Transverse colon (tissue), 4 donors: Measurements from ENCODE around the gene CDK18.

Experiments
- POLR2AphosphoS5 ChIP-seq, 3 donors: sonication (generic); formaldehyde crosslinking; IDR thresholded peaks; one replicate each; pipeline ENCODE4 v1.6.1; 2016; ENCODE audit warnings: antibody characterized with exemption in 3 of 3
- TF ChIP-seq, protein P1 (sequence below), 5 experiments: fragments of 200-600 bp in 3 of 5; fragments of 450-650 bp in 2 of 5; sonication (generic) in 3 of 5; IDR thresholded peaks; 1 replicate in 2 of 5; 2 replicates in 3 of 5; pipeline ENCODE4 v1.5.1; 2016 to 2017; ENCODE audit warnings: antibody characterized with exemption in 5 of 5, inconsistent platforms in 3 of 5, mild to moderate bottlenecking in 2 of 5, moderate library complexity in 1 of 5

DNA sequence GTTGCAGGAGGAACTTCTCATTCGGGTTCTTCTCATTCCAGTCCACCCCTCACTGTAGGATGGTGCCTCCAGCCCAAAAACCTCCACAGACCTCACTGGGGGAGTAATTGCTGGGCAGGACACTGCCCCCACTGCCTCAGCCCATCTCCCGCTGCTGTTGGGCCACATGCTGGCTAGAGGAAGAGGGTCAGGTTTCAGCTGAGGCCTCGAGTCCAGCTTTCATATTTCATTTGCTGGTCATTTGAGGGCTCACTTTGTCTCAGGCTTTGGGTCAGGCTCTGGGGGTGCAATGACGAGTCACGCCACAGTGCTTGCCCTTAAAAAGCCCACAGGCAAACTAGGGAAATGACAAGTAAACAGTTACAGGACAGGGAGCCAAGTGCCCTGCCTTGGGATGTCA, 9.3 kb downstream of the CDK18 start:
- TF ChIP-seq, protein P1, sequence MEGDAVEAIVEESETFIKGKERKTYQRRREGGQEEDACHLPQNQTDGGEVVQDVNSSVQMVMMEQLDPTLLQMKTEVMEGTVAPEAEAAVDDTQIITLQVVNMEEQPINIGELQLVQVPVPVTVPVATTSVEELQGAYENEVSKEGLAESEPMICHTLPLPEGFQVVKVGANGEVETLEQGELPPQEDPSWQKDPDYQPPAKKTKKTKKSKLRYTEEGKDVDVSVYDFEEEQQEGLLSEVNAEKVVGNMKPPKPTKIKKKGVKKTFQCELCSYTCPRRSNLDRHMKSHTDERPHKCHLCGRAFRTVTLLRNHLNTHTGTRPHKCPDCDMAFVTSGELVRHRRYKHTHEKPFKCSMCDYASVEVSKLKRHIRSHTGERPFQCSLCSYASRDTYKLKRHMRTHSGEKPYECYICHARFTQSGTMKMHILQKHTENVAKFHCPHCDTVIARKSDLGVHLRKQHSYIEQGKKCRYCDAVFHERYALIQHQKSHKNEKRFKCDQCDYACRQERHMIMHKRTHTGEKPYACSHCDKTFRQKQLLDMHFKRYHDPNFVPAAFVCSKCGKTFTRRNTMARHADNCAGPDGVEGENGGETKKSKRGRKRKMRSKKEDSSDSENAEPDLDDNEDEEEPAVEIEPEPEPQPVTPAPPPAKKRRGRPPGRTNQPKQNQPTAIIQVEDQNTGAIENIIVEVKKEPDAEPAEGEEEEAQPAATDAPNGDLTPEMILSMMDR (IDR thresholded peaks at IDR 0.05) = no peak
- no peak for TF ChIP-seq POLR2AphosphoS5 (IDR thresholded peaks at IDR 0.05)
